NCI-H510A (cell line): ENCODE measurements around the gene SHISAL1.

Experiments
- DNase-seq: peaks from one replicate; lab custom pipeline; 2025; lab: John Stamatoyannopoulos, UW

SHISAL1 gene

DNA sequence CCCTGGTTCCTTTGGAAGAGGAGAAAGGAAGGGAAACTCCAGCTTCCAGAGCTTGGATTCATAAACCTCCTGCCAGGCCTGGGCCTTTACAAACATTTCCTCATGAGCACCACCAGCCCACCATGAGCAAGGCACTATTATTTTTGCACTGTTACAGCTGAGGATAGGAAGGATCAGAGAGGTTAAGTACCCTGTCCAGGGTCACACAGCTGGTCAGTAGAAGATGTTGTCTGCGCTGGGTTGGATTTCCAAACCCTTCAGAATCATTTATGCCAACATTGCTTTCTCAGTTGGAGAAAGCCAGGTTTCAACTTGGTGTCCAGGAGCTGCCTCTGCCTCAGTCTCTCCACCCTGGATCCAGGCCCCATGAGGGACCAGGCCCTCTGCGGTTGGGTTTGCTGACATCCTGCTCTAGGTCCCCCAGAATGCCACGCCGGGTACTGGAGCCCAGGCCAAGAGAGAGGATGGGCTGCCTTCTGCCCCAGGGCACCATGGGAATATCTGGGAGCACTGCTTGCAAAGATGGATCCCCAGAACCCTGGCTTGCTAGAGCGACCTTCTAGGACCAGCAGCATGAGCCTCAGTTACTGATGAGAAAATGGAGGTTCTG lies 29.7 kb upstream of the SHISAL1 start:
- no peak for DNase-seq

DNA sequence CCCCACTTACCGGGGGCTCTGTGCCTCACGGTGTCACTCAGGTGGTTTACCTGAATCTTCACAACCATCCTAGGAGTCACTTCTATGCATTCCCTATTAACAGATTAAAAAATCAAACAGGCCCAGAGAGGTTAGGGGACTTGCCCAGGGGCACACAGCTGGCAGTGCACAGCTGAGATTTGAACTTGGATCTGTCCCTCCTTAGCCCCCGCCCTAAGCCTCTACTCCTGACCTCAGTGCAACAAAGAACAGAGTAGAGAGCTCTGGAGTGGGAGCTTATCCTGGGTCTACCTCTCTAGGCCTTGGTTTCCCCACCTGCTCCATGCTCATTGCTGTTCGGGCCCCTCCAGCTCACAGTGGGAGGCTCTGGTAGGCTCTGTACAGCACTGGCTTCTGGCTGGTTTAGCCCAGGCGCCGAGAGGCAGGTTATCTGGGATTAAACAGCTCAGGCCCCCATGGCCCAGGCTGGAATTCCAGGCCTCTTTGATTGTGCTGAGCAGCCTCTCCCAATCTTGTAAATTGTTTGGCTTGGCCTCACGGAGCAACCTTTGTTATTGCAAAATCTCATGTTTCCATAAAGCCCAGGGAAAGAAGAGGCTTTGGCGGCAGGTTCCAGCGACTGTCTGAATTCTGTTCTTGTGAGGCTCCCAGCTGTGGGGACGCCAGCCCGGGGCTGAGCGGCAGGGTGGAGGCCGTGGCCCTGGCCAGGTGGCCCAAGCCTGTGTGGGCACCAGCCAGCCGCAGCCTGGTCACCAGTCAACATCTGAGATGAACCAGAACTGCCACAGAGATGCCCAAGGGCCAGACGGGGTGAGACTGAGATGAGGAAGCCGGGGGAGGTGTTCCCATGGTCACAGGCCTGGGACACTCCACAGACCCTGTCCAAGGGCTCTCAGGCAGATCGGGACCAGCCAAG lies 28.9 kb upstream of the SHISAL1 start:
- DNase-seq: no peak

DNA sequence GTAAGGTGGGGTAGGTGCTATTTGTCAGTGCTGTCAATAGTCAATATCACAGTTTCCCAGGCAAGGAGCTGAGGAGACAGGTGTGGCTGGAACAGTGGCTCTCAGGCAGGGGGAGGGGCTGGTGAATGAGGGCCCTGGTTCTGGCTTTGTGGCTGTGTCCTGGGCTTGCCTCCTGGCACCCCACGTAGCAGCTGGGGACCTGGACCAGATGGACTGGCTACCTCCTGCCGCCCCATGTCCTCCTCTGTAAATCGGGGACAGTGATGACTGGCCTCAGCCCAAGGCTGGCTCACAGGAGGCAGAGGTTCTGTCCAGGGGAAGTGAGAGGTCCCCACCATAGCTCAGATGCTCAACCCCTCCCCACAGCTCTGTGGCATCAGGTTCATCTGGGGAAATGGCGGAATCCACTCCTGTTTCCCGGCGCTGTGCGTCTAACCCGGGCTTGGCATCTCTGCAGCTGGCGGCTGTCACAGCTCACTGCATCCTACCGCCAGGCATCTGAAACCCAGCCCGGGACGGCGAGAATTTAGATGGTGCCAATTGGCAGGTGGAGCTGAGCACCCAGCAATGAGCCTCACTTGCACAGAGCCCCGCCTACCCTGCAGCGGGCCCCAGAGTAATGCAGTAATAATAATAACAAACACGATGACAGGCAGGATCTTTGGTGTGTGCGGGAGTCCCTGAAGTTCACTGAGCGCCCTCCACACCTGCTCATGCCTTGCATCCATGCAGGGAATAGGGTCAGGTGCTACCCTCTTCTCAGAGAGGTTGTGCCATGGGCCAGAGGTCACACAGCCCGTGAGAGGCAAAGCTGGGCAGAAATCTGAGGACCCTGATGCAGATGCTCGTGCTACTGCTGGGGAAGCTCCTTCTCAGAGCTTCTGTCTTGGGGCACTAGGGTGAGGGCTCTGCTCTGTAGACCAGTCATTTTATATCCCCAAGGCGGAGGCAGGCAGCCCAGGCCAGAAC lies 27.8 kb upstream of the SHISAL1 start:
- DNase-seq: no peak

DNA sequence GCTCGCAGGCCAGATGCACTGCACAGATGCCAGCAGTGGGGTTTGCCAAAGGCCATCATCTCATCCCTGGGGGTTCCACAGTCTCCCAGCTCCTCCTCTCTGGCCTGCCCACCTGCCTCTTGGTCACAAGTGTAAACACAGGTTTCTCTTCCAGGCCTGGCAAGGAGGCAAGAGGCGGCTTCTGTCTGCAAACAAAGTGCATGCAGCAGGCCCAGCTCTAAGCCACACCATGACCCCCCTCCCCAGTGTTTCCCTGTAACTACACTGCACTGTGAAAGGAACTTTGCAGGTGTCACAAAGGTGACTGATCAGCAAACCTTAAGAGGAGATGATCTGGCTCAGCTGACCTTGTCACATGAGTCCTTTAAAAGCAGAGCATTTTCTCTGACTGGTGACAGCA lies 26.2 kb upstream of the SHISAL1 start:
- peak; percentile 69 for DNase-seq

GRCh38 chr22:44338177-44338810 lies 25.5 kb upstream of the SHISAL1 start:
- DNase-seq: no peak

- peak; percentile 70 for DNase-seq
These were observed 24.9 kb upstream of the SHISAL1 start for GRCh38 chr22:44337678-44338004.

DNA sequence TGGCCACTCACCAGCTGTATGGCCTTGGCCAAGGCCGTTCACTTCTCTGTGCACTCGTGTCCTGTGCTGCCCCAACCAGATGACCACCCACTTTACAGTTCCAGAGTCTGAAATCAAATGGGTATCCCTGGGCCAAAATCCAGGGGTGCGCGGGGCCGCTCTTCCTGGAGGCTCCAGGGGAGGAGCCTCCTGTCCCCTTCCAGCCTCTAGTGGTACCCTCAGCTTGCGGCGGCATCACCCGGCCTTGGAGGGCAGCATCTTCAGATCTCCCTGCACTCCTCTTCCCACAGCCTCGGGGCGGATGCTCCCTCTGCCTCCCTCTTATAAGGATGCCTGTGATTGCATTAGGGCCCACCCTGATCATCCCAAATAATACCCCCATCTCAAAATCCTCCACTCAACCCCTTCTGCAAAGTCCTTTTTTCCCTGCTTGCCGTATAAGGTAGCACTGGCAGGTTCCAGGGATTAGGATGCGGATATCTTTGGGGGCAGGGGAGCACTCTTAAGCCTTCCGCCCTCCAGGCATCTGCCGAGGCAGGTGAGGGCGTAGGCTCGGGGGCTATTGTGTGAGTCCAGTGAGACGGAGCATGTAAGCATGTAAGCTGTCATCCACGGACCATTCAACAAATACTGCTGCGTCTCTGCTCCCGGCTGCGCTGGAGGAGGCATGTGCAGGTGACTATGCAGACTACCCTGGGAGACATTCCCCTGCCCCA lies 24.4 kb upstream of the SHISAL1 start:
- DNase-seq: peak; percentile 70

DNA sequence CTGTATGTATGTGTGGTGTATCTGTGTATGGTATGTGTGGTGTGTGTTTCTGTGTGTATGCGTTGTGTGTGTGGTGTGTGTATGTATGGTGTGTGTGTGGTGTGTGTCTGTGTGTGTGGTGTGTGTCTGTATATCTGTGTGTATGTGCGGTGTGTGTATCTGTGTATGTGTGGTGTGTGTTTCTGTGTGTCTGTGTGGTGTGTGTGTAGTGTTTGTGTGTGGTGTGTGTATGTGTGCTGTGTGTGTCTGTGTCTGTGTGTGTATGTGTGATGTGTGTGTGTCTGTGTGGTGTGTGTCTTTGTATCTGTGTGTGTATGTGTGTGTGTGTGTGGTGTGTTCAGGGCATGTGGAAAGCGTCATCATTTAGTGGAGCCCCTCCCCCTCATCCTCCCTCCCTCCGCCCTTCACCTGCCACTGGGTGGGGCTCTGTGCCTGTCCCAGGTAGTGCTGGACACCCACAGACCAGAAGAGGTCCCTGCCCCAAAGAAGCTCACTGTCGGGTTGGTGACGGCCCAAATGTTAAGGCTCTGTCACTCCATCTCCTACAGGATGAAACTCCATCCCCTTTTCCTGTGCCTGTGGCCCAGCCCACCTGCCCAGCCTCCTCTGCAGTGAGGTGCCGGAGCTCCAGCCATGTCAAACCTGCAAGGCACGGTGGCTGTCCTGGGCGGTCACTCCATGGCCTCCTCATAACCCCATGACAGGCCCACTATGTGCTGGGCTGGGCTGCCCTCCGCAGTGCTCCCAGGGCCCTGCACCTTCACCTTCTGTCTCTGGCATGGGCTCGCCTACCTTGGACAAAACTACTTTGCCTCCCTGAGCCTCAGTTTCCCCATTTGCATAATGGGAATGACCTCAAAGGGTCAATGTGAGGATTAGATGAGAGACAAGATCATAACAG lies 23.4 kb upstream of the SHISAL1 start:
- DNase-seq: no peak

- no peak for DNase-seq
These were observed 22.5 kb upstream of the SHISAL1 start for GRCh38 chr22:44335066-44335839.

- DNase-seq: no peak
These were observed 21.3 kb upstream of the SHISAL1 start for GRCh38 chr22:44333847-44334635.

GRCh38 chr22:44332946-44333345 lies 20.2 kb upstream of the SHISAL1 start:
- DNase-seq: no peak

DNA sequence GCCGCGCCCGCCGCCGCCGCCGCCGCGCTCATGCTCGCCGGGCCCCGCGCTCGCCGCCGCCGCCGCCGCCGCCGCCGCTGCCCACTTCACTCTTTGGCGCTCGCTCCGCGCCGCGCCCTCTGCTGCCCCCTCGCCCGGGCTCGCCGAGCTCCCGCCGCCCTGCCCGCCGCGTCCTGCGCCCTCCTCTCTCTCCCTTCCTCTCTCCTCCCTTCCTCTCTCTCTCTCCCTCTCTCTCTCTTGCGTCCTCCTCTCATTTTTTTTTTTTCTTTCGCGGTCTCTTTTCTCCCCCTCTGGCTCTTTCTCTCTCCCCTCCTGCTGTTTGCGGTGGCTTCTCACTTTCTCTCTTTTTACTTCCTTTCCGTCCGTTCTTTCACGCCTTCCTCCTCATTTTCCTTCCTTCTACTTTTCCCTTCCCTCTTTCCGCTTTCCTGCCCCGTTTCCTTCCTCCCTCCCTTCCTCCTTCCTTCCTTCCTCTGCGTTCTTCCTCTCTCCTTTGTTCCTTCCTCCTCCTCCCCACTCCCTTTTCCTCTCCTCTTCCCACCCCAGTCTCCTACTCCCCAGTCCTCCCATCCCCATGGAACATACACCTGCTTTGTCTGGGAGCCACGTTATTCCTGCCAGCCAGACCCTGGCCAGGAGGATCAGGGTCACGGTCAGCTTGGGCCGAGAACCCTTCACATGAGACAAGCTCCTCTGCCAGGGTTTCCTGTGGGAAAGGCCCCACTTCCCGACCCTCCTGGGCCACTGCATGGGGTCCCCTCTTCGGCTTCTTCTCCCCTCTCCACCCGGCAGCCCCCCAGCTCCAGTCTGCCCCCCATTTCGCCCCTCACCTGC lies 19.3 kb upstream of the SHISAL1 start:
- no peak for DNase-seq

DNA sequence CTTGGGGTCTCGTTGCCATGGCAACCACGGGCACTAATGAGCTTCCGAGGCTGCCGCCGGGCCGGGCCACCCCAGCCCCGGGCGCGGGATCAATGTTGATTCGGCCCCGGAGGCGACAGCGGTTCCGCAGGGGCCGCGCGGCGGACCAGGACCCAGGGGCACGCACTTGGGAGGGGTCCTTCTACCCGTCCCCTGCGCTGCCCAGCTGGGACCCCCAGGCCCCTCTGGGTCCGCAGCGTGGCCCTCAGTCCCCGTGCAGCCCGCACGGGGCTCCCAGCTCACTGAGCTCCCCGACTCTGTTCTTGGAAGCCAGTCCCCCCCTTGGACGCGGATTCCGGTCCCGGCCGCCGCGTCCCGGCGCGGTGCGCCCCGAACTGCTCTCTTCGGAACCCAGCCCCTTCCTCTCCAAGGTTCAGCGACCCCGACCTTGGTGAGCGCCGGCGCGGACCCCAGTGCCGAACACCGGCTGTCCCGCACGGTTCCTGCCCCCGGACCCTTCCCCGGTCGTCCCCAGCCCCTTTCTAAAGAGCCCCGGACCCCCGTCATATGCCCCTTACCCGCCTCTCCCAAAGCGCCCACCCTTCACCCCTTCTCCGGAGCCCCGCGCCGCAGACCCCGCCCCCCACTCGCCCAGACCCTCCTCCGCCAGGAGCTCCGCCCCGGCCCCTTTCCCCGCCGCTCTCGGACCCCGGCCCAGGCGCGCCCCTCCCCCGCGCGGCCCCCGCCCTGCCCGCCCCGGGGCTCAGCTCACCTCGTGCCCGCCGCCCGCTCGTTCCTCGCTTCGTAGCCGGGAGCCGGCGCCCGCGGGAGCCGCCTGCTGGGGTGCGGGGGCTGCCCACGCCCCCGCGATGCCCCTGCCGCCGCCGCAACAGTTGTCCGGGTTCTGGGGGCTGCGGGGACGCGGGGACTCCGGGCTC lies 18.3 kb upstream of the SHISAL1 start:
- no peak for DNase-seq

DNA sequence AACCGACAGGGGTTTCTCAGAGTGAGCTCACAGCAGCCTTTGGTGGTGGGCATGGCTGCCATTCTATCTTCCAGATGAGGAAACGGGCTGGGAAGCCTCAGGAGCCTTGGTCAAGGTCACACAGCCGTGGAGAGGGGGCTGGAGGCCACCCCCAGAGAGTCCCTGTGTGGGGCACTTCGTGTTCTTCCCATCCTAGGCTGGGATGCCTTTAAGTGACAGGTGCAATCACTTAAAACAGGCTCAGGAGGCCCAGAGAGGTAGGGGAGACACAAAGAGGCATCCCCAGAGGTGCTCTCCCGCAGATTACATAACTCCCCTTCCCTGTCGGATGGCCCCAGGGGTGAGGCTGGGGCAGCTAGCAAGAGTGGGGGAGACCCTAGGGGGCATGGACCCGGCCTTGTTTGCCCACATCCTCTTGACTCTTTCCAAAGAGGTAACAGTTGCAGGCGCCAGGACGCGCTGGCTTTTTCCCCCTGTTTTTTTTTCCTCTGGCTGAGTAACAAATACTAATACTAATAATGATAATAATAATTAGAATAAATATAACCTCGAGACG lies 17.5 kb upstream of the SHISAL1 start:
- DNase-seq: no peak

GRCh38 chr22:44329179-44329796 lies 16.5 kb upstream of the SHISAL1 start:
- DNase-seq: no peak

GRCh38 chr22:44328762-44329161 lies 16.0 kb upstream of the SHISAL1 start:
- no peak for DNase-seq
